T-helper 22 cell (primary cell): ENCODE results near the gene ZFAND2A.

Source experiments
- DNase-seq: peaks from one replicate; pipeline ENCODE4 v3.0.0-alpha.2; 2020; ENCODE audit warnings: low read depth

Gene ZFAND2A

GRCh38 chr7:1106063-1106792 lies 53.8 kb downstream of the ZFAND2A start:
- DNase-seq: no peak

DNA sequence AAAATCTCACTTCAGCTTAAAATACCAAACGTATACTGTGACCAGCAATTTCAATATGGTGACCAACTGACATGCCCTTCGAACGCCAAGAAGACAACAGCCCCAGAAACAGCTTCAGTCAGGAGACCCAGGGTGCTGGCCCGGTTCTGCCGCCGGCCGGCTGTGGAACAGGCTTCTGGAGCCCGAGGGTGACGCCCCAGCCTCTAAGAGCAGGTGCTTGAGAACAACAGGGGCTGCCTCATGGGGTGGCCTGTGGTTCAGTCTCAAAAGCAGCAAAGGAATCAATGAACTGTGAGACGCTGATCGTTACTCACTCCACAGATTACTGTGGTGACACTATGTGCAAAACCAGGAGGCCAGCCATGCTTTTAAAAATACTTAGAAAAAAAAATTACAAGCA lies 54.8 kb downstream of the ZFAND2A start:
- DNase-seq: no peak

GRCh38 chr7:1104516-1105179 lies 55.3 kb downstream of the ZFAND2A start:
- no peak for DNase-seq

- DNase-seq: no peak
Measured at GRCh38 chr7:1103789-1104515, 56.0 kb downstream of the ZFAND2A start.

DNA sequence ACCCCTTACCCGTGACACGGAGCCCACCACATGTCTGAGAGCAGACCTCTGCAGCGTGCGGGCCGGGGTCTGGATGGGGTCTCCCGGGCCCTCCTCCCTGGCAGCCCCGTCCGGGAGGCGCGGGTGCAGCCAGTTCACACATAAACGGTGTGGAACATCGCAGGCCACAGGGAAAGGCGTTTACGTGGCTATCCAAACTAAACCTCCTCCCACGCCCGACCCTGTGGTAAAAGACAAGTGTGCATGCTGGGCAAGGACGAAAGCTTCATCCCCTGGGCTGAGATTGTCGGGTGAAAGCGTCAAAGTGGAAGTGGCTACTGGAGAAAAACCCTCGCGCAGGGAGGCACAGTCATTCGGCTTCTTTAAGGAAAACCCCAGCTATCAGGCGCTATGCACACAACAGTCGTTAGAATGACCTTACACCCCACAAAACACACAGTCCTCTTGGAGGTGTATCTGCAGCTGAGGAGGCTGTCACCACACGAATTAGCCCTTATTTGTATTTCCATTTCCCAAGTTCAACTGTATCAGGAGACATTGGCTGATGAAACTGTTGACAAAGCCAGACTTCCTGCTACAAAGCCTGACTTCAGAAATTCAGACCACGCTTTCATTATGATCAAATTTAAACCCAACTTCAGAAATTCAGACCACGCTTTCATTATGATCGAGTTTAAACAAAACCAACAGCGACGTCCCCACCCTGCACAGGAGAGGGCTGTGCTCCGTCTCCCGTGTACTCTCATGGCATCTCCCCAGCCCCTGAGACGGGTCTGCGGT lies 56.8 kb downstream of the ZFAND2A start:
- no peak for DNase-seq
